ENCODE results near the gene CNNM4. TPM values are rescaled to one million over a fixed set of nuclear protein-coding genes. Genes with fewer than 3 reads are reported as not detected.

The CNNM4 gene
- total RNA-seq, 1 experiment from 2014 or later, result 12.5 TPM

GRCh38 chr2:96730212-96730611, 30.5 kb upstream of the CNNM4 start:
- CTCF ChIA-PET, result no interaction called here
- no peaks in the 10 kb centered on the region for H3K9me3 ChIP-seq (ENCODE audit: low read length)
- no peaks in the 10 kb centered on the region for H3K9me2 ChIP-seq (replicated peaks; ENCODE audit: low read length)
- no peaks in the 10 kb centered on the region for H4K20me1 ChIP-seq (ENCODE audit: low read length)
- intact Hi-C loops (cut with micrococcal nuclease), result no loop called here
- no peaks in the 10 kb centered on the region for H3K79me2 ChIP-seq (ENCODE audit: low read length)
- no peaks in the 10 kb centered on the region for H3K4me1 ChIP-seq (ENCODE audit: insufficient read depth, low read length)
- POLR2A ChIA-PET (ENCODE audit: unreplicated experiment), result no interaction called here
- no peak overlapping the region for H3K4me2 ChIP-seq (ENCODE audit: low read length)
- no TSS peak for BruUV-seq (replicated peaks)
- H3K4me3 ChIP-seq (ENCODE audit: low read length), result no peak overlapping the region
- no peaks in the 10 kb centered on the region for H3K27me3 ChIP-seq (ENCODE audit: low read length)
- H3K9ac ChIP-seq (ENCODE audit: low read length), result no peak overlapping the region
- DNase-seq (no peak), ATAC-seq (peak; percentile 29; the same call in 1 of the 2 replicates)
- peaks cover 12% of the 10 kb centered on the region; the same call in 1 of the 2 replicates for H3K36me3 ChIP-seq (ENCODE audit: low read depth, low read length)
- no peak overlapping the region for H3K27ac ChIP-seq (ENCODE audit: low read length)
- no peak for TF ChIP-seq EZH2 (IDR thresholded peaks at IDR 0.05; ENCODE audit: low read length, unreplicated experiment)
- TF ChIP-seq EZH2phosphoT487 (IDR thresholded peaks at IDR 0.05; ENCODE audit: borderline replicate concordance, low read length), result no peak
- TF ChIP-seq, protein P1, sequence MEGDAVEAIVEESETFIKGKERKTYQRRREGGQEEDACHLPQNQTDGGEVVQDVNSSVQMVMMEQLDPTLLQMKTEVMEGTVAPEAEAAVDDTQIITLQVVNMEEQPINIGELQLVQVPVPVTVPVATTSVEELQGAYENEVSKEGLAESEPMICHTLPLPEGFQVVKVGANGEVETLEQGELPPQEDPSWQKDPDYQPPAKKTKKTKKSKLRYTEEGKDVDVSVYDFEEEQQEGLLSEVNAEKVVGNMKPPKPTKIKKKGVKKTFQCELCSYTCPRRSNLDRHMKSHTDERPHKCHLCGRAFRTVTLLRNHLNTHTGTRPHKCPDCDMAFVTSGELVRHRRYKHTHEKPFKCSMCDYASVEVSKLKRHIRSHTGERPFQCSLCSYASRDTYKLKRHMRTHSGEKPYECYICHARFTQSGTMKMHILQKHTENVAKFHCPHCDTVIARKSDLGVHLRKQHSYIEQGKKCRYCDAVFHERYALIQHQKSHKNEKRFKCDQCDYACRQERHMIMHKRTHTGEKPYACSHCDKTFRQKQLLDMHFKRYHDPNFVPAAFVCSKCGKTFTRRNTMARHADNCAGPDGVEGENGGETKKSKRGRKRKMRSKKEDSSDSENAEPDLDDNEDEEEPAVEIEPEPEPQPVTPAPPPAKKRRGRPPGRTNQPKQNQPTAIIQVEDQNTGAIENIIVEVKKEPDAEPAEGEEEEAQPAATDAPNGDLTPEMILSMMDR (conservative IDR thresholded peaks at IDR 0.05; ENCODE audit: low read depth, low read length), result no peak
- H2AFZ ChIP-seq (ENCODE audit: low read length), result no peak overlapping the region
- H3F3A ChIP-seq (ENCODE audit: low read length, unreplicated experiment), result no peaks in the 10 kb centered on the region

DNA sequence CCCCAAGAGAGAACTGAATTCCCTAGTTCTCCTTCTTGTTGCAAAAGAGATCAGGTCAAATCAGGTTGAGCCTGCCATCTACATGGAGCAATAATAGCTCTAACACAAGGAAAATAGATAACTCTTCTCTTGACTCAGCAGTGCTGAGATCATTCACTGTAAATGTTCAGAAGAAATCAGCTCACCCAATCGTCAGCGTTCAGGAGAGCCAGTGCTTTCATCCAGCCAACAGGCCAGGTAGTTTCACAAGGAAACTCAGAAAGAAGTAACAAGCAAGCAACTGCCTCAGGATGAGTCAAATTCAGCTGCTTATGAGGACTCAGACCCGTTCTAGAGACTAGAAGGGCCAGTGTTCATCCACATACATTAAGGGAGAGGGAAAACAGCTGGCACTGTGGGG, 26.8 kb upstream of the CNNM4 start:
- Histone ChIP-seq H3K79me2 (ENCODE audit: low read length) (peaks cover 18% of the 10 kb centered on the region), H3K27me3 (ENCODE audit: low read length) (no peaks in the 10 kb centered on the region), H3K36me3 (ENCODE audit: low read depth, low read length) (peaks cover 12% of the 10 kb centered on the region; the same call in 1 of the 2 replicates), H3K4me1 (ENCODE audit: insufficient read depth, low read length) (peaks cover 11% of the 10 kb centered on the region; the same call in 1 of the 2 replicates), H3K9me3 (ENCODE audit: low read length) (no peaks in the 10 kb centered on the region), H3K4me2 (ENCODE audit: low read length) (no peak overlapping the region), H2AFZ (ENCODE audit: low read length) (no peak overlapping the region), H3F3A (ENCODE audit: low read length, unreplicated experiment) (no peaks in the 10 kb centered on the region), H3K9ac (ENCODE audit: low read length) (no peak overlapping the region), H3K4me3 (ENCODE audit: low read length) (no peak overlapping the region), H4K20me1 (ENCODE audit: low read length) (no peaks in the 10 kb centered on the region), H3K27ac (ENCODE audit: low read length) (no peak overlapping the region), H3K9me2 (replicated peaks; ENCODE audit: low read length) (no peaks in the 10 kb centered on the region)
- intact Hi-C loops (cut with micrococcal nuclease), result no loop called here
- TF ChIP-seq, protein P1 (conservative IDR thresholded peaks at IDR 0.05; ENCODE audit: low read depth, low read length), result no peak
- TF ChIP-seq EZH2phosphoT487 (IDR thresholded peaks at IDR 0.05; ENCODE audit: borderline replicate concordance, low read length) (no peak), EZH2 (IDR thresholded peaks at IDR 0.05; ENCODE audit: low read length, unreplicated experiment) (no peak)
- DNase-seq (no peak), ATAC-seq (no peak)
- POLR2A ChIA-PET (ENCODE audit: unreplicated experiment), result no interaction called here
- CTCF ChIA-PET, result no interaction called here
- BruUV-seq (replicated peaks), result no TSS peak

- Histone ChIP-seq H3K79me2 (ENCODE audit: low read length) (peaks cover 27% of the 10 kb centered on the region), H3K4me3 (ENCODE audit: low read length) (no peak overlapping the region), H3K9ac (ENCODE audit: low read length) (no peak overlapping the region), H3K4me2 (ENCODE audit: low read length) (no peak overlapping the region), H3F3A (ENCODE audit: low read length, unreplicated experiment) (no peaks in the 10 kb centered on the region), H3K9me3 (ENCODE audit: low read length) (no peaks in the 10 kb centered on the region), H2AFZ (ENCODE audit: low read length) (no peak overlapping the region), H4K20me1 (ENCODE audit: low read length) (no peaks in the 10 kb centered on the region), H3K4me1 (ENCODE audit: insufficient read depth, low read length) (peaks cover 14% of the 10 kb centered on the region; the same call in 1 of the 2 replicates), H3K27me3 (ENCODE audit: low read length) (no peaks in the 10 kb centered on the region), H3K9me2 (replicated peaks; ENCODE audit: low read length) (no peaks in the 10 kb centered on the region), H3K27ac (ENCODE audit: low read length) (no peak overlapping the region), H3K36me3 (ENCODE audit: low read depth, low read length) (peaks cover 12% of the 10 kb centered on the region; the same call in 1 of the 2 replicates)
- intact Hi-C loops (cut with micrococcal nuclease), result no loop called here
- TF ChIP-seq, protein P1 (conservative IDR thresholded peaks at IDR 0.05; ENCODE audit: low read depth, low read length), result no peak
- TF ChIP-seq EZH2phosphoT487 (IDR thresholded peaks at IDR 0.05; ENCODE audit: borderline replicate concordance, low read length) (no peak), EZH2 (IDR thresholded peaks at IDR 0.05; ENCODE audit: low read length, unreplicated experiment) (no peak)
- DNase-seq (no peak), ATAC-seq (no peak)
- POLR2A ChIA-PET (ENCODE audit: unreplicated experiment), result no interaction called here
- CTCF ChIA-PET, result no interaction called here
- no TSS peak for BruUV-seq (replicated peaks)
These were observed 25.7 kb upstream of the CNNM4 start for GRCh38 chr2:96734880-96735583.
